Left forelimb (tissue), 1 donor: ENCODE results near the gene S1PR4.
A peak's percentile ranks its signal among the peaks of the same experiment; 100 is the strongest.
"Not testable (repeated sequence)": the region's sequence is repeated elsewhere in the genome, so short reads cannot be mapped to it uniquely, and the experiment has no call there.

ENCODE experiments used
- DNase-seq: peaks from one replicate; pipeline ENCODE4 v3.0.0-alpha.2; 2018; ENCODE audit warnings: low spot score

Gene S1PR4

DNA sequence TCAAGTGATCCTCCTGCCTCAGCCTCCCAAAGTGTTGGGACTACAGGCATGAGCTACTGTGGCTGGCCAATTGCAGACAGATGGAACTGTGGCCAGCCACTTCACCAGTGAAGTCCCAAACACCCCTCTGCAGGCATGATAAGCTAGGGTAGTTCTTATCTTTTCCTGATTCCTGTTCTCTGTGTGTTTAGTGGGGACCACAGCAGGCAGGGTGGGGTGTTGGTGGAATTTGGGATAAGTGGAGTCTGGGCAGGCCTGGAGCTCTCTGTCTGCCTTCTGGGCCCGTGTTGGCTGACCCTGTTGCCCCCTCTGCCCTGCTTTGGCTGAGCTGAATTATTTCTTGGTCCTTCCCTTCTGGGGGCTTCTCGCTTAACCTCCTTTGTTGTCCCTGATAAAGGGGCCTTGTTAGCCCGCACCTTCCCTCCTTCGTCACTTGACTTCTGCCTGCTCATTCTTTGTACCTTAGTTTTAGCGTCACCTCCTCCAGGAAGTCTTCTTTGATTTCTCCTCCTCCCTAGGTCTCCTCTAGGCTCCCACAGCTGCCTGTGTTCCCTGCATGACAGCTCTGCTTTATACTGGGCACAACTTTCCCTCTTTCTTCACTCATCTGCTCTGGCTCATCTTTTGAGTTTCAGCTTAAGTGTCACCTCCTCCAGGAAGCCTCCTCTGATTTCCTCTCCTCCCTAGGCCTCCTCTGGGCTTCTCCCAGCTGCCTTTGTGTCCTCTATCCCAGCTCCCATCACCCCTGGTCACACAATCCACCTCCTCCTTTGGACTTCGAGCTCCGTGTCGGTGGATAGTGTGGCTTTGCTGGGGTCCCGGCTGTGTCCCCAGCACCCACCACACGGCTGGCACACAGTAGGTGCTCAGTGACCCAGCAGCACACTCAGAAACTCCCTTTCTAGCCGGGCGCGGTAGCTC lies 5.4 kb downstream of the S1PR4 start:
- no peak for DNase-seq

DNA sequence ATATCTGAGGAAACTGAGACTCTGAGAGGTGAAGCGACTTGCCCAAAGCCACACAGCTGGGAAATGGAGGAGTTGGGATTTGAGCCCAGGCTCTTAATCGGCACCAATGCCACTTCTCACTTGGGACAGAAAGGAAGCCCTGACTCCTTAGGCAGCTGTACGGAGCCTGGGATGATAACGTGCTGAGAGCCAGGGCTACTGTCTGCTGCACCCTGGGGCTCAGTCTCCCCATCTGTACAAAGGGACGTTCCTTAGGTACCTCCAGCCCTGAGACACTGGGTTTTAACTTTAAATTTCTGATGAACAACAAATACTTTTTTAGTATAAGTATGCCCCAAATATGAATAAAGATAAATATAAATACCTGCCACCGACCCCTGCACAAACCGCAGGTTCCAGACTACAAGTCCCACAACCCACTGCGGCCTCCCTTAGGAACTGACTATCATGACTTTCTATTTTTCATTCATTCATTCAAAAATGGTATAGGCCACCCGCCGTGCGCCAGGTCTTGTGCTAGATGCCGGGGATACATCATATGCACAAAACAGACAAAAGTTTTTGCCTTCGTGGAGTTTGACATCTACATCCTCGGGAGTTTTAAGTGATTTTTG lies 6.4 kb downstream of the S1PR4 start:
- no peak for DNase-seq

DNA sequence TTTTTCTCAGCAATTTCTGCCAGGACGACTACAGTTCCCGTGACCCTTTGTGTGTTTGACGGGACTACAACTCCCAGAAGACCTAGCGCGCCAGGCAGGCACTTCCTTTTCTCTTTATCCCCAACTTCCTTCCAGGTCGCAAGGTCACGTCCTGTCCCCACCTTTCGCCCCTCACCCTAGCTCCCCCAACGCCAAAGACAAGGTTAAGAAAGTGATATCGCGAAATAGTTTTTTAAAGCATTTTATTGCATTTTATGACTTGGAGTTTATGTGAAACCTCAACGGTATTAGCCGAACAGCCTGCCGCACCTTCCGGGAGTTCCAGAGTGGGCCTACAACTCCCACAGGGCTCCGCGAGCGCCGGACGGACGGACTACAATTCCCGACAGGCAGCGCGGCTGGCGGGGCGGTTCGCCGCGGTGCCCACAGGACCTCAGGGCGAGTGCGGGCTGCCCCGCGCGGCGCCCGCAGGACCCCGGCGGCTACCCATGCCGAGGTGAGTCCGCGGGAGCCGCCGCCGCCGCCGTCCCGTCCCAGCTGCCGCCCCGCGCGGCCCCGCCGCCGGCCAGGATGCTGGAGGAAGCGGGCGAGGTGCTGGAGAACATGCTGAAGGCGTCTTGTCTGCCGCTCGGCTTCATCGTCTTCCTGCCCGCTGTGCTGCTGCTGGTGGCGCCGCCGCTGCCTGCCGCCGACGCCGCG lies 7.0 kb downstream of the S1PR4 start, which contains the start of gene NCLN:
Gene NCLN (plus strand): TSS at position 470 of the 699 bp plus-strand sequence. CDS start 101 bp downstream, at position 571.
- DNase-seq, result peak; percentile 97

DNA sequence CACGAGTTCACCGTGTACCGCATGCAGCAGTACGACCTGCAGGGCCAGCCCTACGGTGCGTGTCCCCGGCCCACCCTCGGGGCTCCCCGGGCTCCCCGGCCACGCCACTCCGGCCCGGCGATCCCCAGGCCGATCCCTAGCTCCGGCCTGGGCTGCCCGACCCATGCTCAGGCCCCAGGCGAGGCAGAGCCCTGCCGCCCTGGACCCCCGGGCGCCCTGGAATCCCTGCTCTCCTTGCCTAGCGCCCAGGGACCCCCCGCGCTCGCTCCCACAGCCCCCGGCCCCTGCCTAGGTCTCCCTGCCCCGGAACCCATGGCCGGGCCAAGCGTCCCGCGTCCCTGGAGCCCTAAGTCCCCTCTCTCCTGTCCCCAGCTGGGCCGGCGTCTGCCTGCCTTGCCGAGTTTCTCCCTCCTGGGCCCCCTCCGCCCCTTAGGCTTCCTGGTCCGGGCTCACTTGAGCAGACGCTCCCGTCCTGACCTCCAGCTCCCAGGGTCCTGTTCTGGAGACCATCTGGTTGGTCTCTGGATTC lies 7.7 kb downstream of the S1PR4 start:
- no peak for DNase-seq

DNA sequence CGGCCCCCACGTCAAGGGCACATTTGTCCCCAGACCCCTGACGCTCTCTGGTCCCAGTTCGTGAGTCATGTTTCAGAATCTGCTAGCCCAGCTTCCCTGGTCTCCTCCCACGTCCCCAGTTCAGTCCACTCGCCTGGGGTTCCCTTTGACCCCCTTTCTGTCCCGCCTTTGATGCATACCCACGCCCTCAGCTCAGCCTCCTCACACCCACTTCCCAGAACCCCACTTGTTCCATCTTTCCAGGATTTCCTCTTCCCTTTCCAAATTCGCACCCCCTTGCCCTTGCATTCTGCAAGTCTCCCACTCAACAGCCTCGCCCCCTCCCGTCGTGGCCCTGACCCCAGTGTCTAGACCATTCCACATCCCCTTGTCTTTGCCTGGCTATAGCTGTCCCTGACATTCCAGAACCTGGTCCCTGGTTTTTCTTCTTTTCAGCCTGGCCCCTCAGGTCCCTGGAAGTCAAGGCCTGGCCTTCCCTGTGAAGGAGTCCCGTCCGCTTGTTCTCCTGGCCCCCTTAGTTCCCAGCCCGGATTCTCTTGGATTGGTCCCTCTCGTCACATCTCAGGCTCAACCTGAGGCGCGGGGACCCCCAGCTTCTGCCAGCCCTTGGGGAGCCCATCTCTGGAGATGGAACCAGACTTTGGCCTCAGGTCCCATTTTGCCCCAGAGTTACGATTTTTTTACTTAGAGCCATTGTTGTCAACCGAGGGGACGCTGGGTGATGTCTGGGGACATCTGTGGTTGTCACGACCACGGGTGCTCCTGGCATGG lies 8.5 kb downstream of the S1PR4 start:
- no peak for DNase-seq

DNA sequence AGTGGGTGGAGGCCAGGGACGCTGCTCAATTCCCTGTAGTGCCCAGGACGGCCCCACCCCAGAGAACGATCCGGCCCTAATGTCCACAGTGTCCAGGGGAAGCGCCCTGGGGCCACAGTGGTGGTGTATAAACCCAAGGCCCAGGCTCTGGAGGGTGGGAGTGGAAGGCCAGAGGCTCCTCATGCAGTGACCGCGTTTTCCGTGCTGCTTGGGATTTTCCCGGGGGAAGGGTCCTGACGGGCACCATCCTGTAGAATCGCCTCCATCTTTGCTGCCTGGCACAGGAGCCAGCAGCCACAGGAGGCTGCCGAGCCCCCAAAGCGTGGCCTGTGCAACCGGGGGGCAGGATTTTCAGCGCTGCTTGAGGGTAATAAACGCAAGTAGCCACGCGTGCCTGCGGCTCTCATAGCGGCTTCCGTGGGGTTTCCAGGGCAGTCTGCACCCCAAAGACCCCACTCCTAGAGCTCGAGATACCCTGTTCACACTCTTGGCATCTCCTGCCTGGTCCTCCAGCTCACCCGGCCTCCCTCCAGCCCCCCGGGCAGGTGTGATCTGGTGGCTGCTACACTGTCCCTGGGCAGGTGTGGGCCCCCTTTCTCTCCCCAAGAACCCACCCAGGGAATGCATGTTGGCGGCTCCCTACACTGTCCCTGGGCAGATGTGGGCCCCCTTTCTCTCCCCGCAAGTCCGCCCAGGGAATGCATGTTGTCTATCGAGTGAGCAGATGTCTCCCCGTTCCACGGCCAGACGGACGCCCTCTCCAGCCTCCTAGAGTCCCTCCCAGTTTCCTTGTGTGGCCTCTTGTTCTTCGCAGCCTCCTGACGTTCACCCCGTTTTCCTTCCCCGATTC lies 9.3 kb downstream of the S1PR4 start:
- DNase-seq, result no peak

DNA sequence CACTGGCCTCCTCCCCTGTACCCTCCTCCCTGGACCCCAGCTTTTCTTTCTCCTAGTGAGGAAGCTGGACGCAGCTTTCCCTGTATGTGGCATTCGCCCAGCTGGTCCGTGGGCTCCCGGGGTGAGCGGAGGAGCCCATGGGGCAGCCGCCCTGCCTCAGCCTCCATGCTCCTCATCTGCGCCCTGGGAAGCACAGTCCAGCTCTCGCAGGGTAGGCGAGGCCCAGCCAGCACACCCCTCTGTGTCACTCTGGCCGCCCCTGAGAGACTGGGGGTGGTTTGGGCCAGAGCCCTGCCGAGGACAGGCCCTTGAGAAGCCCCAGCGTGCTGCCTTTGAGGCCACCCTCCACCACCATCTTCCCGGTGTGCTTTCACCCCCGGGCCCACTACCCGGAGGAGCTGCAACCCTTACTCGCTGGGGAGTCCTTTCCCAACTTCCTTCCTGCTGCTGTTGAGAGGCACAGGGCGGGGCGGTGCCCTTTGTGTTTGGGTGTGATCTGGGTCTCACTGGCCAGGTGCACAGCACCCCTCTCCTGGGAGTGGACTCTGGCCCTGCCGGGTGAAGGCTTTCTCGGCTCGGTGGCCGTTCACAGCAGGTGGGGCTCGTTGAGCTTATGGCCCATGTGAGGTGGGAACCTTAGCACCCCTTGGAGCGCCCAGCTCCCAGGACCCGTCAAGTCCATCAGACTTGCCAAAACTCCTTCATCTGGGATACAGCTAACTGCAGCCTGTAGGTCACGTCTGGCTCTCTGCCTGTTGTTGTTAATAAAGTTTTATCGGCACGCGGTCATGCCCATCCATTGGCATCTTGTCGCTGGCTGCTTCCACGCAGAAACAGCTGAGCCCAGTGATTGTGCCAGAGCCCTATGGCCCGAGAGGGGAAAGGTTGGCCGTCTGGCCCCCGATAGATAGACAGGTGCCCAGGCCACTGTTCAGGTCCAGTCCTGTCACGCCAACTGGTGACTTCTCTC lies 10.3 kb downstream of the S1PR4 start:
- no peak for DNase-seq

DNA sequence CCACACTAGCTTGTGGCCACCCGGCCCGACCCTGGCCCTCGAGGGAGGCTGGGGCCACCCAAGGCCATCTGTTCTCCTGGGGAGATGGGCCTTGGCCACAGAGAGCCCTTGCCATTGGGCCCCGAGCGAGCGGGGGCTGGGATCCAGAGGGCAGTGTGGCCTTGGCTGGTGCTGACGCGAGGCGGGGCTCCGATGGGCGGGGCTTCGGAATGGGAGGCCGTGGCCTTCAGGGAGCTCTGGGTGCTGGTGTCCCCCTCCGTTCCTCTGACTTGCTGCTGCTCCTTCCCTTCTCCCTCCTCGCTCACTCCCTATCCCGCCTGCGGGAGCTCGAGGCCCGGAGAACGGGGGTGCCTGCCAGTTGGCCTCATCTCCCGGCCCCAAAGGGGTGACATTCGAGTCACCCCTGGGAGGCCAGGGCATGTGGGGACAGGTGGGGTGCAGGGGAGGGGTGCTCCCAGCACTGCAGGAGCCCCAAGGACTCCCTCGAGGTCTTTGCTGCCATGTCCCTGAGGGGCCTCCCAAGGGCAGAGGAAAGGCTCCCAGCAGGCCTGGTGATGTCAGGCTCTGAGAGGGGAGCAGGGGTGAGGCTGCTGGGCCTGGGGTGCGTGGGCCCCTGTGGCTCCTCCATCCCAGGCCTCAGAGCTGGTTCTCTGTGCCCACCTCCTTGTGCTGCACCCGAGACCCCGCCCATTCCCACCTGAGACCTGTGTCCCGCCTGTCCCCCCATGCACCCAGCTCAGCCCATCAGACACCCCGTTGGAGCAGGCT lies 11.3 kb downstream of the S1PR4 start:
- DNase-seq, result no peak

DNA sequence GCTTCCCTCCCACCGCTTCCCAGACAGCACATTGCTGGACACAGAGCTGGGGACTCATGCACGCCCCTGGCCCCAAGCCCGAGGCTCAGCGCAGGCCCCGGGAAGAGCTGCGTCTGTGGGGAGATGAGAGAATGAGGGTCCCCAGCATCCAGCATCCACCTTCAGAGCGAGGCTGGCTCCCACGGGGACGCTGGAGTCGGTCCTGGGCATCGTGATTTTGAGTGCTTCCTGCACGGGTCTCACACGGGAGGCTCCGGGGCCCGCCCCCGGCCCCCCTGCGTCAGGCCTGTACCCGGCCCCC lies 11.9 kb downstream of the S1PR4 start:
- no peak for DNase-seq

DNA sequence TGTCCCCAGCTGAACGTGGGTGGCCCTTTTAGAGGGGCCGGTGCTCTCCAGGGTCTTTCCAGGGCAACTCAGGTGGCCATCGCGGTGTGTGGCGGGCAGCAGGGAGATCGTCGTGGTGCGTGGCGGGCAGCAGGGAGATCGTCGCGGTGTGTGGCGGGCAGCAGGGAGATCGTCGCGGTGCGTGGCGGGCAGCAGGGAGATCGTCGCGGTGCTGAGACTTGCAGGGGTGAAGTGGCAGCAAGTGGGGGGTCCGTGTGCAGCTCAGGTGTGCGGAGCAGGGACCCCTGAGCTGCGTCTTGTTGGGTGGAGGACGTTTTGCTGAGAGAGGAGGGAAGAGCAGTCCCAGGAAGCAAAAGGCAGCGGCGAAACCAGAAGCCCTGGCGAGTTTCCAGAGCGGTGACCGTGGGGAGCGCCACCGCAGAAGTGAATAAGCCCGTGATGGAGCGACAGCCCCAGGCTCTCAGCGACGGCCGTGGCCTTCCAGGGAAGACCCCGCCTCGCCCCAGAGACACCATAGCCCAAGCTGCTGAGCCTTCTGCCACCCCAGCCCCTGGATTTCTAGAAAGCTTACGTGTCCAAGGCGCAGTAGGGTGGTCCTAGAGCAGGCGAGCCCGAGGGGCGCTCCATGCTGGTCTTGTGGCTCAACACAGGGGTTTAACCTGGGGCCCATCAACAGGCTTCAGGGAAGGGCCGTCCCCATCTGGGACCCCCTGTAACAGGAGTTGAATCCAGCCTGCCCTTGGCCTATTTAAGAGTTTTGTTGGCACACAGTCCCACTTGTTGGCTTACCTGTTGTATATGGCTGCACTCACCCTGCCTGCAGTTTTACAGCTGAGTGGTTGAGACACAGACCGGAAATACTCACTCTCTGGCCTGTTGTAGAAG lies 12.6 kb downstream of the S1PR4 start:
- no peak for DNase-seq

DNA sequence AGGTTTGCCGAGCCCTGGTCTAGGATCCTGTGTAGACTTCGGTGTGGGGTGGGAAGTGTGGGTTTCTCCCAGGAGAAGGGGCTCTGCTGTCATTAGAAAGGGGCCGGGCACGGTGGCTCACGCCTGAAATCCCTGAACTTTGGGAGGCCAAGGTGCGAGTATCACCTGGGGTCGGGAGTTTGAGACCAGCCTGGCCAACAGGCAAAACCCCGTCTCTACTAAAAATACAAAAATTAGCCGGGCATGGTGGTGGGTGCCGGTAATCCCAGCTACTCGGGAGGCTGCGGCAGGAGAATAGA lies 13.2 kb downstream of the S1PR4 start:
- DNase-seq, result not testable (repeated sequence)

DNA sequence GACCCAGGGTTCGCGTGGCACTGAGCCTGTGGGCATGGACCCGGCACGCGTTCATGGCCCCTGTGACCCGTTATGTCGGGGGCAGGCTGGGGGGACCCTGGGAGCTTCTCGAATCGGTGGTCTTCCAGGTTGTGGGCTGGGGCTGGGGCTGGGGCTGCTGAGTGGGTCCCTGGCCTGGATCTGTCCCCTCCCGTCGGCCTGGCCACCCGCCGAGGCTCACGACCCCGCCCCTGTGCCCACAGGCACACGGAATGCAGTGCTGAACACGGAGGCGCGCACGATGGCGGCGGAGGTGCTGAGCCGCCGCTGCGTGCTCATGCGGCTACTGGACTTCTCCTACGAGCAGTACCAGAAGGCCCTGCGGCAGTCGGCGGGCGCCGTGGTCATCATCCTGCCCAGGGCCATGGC lies 13.7 kb downstream of the S1PR4 start:
- DNase-seq, result no peak

DNA sequence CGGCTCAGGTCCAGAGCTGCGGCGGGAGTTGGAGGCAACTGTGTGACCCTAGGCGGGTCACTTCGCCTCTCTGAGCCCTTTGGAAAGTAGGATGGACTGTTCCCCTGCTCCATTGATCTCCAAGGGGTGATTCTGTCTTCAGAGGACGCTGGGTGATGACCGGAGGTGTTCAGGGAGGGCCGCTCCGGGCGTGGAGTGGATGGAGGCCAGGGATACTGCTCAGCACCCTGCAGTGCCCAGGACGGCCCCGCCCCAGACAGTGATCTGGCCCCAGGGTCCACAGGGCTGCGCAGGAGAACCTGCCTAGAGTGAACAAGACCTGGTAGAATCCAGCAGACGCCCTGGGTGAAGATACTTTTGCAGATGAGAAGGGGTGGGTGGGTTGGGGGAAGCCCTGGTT lies 14.1 kb downstream of the S1PR4 start:
- no peak for DNase-seq

DNA sequence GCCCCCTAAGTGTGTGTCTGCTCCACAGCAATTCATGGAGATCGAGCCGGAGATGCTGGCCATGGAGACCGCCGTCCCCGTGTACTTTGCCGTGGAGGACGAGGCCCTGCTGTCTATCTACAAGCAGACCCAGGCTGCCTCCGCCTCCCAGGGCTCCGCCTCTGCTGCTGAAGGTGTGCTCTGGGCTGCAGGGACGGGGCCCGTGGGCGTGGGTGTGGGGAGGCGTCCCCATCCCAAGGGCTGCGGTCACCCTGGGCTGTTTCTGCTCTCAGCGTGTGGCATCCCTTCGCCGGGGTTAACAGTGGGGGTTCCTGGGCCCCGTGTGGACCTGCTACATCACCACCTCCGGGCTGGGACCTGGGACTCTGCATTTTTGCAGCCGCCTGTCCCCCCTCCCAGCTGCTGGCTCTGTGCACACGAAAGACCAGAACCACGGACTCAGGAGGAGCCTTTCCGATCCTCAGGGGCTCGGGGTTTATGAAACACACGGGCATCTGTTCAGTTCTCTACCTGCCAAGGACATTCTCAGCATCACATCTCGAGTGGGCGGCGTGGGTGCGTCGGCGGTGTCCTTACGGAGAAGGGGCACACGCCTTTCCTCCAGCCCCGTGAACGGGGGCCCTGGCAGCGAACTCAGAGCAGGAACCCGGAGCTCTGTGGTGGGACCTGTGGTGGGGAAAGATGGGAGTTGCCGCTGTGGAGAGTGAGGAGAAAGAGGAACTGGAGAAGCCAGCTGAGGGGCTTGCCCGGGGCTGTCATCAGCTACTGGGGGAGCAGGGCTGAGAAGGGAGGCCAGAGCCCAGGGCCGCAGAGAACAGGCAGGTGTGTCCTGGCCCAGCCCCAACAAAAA lies 14.9 kb downstream of the S1PR4 start:
- no peak for DNase-seq

DNA sequence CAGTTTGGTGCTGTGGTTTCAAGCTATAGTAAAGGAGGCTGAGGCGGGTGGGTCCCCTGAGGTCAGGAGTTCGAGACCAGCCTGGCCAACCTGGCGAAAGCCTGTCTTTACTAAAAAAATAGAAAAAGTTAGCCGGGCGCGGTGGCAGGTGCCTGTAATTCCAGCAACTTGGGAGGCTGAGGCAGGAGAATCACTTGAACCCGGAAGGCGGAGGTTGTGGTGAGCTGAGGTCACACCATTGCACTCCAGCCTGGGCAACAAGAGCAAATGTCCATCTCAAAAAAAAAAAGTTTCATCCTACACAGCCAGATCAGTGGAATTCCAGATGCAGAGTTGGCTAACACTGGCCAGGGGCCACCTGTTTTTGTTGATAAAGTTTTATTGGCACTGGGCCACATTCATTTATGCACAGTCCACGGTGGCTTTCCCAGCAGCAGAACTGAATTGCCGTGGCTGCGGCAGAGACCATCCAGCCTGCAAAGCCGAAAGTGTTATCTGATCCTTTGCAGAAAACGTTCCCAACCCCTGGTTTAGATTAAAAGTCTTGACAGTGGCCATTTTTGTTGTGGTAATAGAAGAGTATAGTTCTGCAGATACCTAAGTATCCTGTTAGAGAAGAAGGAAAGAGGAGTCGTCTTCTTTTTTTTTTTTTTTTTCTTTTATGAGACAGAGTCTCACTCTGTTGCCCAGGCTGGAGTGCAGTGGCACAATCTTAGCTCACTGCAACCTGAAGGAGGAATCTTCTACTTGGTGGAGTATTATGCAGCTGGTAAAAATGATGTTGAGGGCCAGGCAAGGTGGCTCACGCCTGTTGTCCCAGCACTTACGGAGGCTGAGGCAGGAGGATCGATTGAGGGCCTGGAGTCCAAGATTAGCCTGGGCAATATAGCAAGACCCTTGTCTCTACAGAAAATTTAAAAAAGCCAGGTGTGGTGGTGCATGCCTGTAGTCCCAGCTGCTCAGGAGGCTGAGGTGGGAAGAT lies 15.8 kb downstream of the S1PR4 start:
- DNase-seq, result no peak
